SK-N-SH treated with all-trans-retinoic acid at 6 μM for 48 hours (cell line): ENCODE results near the gene PDLIM7.

Experiments
- ATAC-seq: fragments of 200-7000 bp; cut with Tn5 transposase; 3 replicates; pipeline ENCODE4 v1.9.1; 2020; ENCODE audit warnings: mild to moderate bottlenecking, moderate library complexity
- BACH2 ChIP-seq: fragments of 250-450 bp; sonication (Bioruptor Pico); IDR thresholded peaks from 2 replicates; pipeline ENCODE4 v1.9.0; 2021; ENCODE audit warnings: mild to moderate bottlenecking, borderline replicate concordance
- CSDC2 ChIP-seq: fragments of 250-450 bp; sonication (Bioruptor Pico); IDR thresholded peaks from 2 replicates; pipeline ENCODE4 v1.5.0; 2020; ENCODE audit warnings: mild to moderate bottlenecking, moderate library complexity
- CSRNP3 ChIP-seq: fragments of 250-450 bp; sonication (Bioruptor Pico); IDR thresholded peaks from 2 replicates; pipeline ENCODE4 v1.5.1; 2021; ENCODE audit warnings: mild to moderate bottlenecking, moderate library complexity
- ESRRG ChIP-seq: fragments of 250-450 bp; sonication (Bioruptor Pico); IDR thresholded peaks from 2 replicates; pipeline ENCODE4 v1.6.1; 2021; ENCODE audit warnings: mild to moderate bottlenecking
- GLIS3 ChIP-seq: fragments of 250-450 bp; sonication (Bioruptor Pico); IDR thresholded peaks from 2 replicates; pipeline ENCODE4 v1.5.0; 2020; ENCODE audit warnings: mild to moderate bottlenecking, moderate library complexity
- ISL1 ChIP-seq: fragments of 250-450 bp; sonication (Bioruptor Pico); IDR thresholded peaks from 2 replicates; pipeline ENCODE4 v2.1.2; 2022; ENCODE audit warnings: mild to moderate bottlenecking, moderate library complexity
- PPARA ChIP-seq: fragments of 250-450 bp; sonication (Bioruptor Pico); IDR thresholded peaks from 2 replicates; pipeline ENCODE4 v1.5.0; 2020; ENCODE audit warnings: mild to moderate bottlenecking, borderline replicate concordance
- RARB ChIP-seq: fragments of 250-450 bp; sonication (Bioruptor Pico); IDR thresholded peaks from 2 replicates; pipeline ENCODE4 v1.8.0; 2021; ENCODE audit warnings: mild to moderate bottlenecking, moderate library complexity
- SNAI2 ChIP-seq: fragments of 250-450 bp; sonication (Bioruptor Pico); IDR thresholded peaks from 2 replicates; pipeline ENCODE4 v1.5.0; 2020; ENCODE audit warnings: mild to moderate bottlenecking, moderate library complexity
- TCF4 ChIP-seq: fragments of 250-450 bp; sonication (Bioruptor Pico); IDR thresholded peaks from 2 replicates; pipeline ENCODE4 v1.8.0; 2021; ENCODE audit warnings: mild to moderate bottlenecking, moderate library complexity, borderline replicate concordance
- TOX ChIP-seq: fragments of 250-450 bp; sonication (Bioruptor Pico); IDR thresholded peaks from 2 replicates; pipeline ENCODE4 v1.8.0; 2021; ENCODE audit warnings: mild to moderate bottlenecking, moderate library complexity, borderline replicate concordance
- TSHZ2 ChIP-seq: fragments of 250-450 bp; sonication (Bioruptor Pico); IDR thresholded peaks from 2 replicates; pipeline ENCODE4 v1.5.0; 2020; ENCODE audit warnings: mild to moderate bottlenecking, moderate library complexity
- ZC3H10 ChIP-seq: fragments of 250-450 bp; sonication (Bioruptor Pico); IDR thresholded peaks from 2 replicates; pipeline ENCODE4 v1.5.1; 2021; ENCODE audit warnings: mild to moderate bottlenecking, moderate library complexity
- ZFP3 ChIP-seq: fragments of 250-450 bp; sonication (Bioruptor Pico); IDR thresholded peaks from 2 replicates; pipeline ENCODE4 v1.5.0; 2020; ENCODE audit warnings: mild to moderate bottlenecking, moderate library complexity
- ZFP30 ChIP-seq: fragments of 450-650 bp; formaldehyde crosslinking; IDR thresholded peaks from 2 replicates; pipeline ENCODE4 v1.5.0; 2022; ENCODE audit warnings: mild to moderate bottlenecking, moderate library complexity
- ZNF565 ChIP-seq: fragments of 450-650 bp; formaldehyde crosslinking; conservative IDR thresholded peaks from 2 replicates; pipeline ENCODE4 v1.5.0; 2020; ENCODE audit warnings: low read depth, mild to moderate bottlenecking, moderate library complexity
- ZNF70 ChIP-seq: fragments of 450-650 bp; formaldehyde crosslinking; IDR thresholded peaks from 2 replicates; pipeline ENCODE4 v1.5.0; 2020; ENCODE audit warnings: mild to moderate bottlenecking, moderate library complexity
- ZNF8 ChIP-seq: fragments of 450-650 bp; formaldehyde crosslinking; IDR thresholded peaks from 2 replicates; pipeline ENCODE4 v1.5.0; 2020; ENCODE audit warnings: mild to moderate bottlenecking, moderate library complexity
- TF ChIP-seq, protein P1 (sequence below): fragments of 250-450 bp; sonication (Bioruptor Pico); IDR thresholded peaks from 2 replicates; pipeline ENCODE4 v1.8.0; 2020; ENCODE audit warnings: mild to moderate bottlenecking, moderate library complexity, borderline replicate concordance
- TF ChIP-seq, protein P2 (sequence below): fragments of 250-450 bp; sonication (Bioruptor Pico); IDR thresholded peaks from 2 replicates; pipeline ENCODE4 v1.8.0; 2021; ENCODE audit warnings: low read depth, mild to moderate bottlenecking, moderate library complexity, borderline replicate concordance
- TF ChIP-seq, protein P3 (sequence below): fragments of 250-450 bp; sonication (Bioruptor Pico); IDR thresholded peaks from 2 replicates; pipeline ENCODE4 v1.5.1; 2020; ENCODE audit warnings: low read depth, mild to moderate bottlenecking, moderate library complexity

The PDLIM7 gene

GRCh38 chr5:177526191-177526590, 28.8 kb upstream of the PDLIM7 start (continued):
- no peak for TF ChIP-seq CSRNP3 (CRISPR knock-in tag)
- no peak for TF ChIP-seq RARB (CRISPR knock-in tag)
- TF ChIP-seq TSHZ2 (CRISPR knock-in tag): no peak

DNA sequence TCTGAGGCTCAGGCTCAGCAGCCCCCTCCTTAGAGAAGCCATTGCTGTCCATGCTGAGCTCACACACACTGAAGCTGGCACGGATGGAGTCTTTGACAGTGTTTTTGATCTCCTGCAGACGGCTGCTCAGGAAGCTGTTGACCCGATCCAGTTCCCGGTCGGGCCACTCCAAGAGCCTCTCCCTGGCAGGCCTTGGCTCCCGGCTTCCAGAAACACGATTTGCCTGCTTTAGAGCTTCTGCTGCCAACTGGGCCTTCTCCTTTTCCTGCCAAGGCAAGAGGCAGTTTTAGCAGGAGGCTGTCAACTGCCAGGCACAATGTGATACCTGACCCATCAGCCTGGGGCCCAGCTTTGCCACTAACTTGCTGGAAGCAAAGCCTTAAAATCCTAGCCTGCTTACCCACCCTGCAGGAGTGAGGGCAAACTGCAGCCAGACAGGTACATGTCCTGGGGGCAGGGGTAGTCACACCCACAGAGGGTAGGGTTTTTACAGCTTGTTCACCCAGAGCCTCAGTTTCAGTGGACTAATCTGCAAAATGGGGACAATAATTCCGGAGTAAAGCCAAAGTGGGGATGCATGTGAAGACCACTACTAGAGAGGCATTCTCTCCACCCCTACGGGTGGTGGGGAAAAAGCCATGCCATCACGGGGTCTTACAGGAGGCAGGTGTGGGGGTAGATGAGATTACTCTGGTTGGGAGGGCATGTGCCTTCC, 27.7 kb upstream of the PDLIM7 start:
- ATAC-seq: no peak
- TF ChIP-seq CSDC2 (CRISPR knock-in tag) (no peak), TCF4 (CRISPR knock-in tag) (no peak), BACH2 (CRISPR knock-in tag) (no peak), ZFP3 (no peak), ZNF8 (CRISPR knock-in tag) (no peak), ZFP30 (CRISPR knock-in tag) (no peak)
- TF ChIP-seq, protein P1, sequence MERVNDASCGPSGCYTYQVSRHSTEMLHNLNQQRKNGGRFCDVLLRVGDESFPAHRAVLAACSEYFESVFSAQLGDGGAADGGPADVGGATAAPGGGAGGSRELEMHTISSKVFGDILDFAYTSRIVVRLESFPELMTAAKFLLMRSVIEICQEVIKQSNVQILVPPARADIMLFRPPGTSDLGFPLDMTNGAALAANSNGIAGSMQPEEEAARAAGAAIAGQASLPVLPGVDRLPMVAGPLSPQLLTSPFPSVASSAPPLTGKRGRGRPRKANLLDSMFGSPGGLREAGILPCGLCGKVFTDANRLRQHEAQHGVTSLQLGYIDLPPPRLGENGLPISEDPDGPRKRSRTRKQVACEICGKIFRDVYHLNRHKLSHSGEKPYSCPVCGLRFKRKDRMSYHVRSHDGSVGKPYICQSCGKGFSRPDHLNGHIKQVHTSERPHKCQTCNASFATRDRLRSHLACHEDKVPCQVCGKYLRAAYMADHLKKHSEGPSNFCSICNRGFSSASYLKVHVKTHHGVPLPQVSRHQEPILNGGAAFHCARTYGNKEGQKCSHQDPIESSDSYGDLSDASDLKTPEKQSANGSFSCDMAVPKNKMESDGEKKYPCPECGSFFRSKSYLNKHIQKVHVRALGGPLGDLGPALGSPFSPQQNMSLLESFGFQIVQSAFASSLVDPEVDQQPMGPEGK: no peak
- TF ChIP-seq, protein P2, sequence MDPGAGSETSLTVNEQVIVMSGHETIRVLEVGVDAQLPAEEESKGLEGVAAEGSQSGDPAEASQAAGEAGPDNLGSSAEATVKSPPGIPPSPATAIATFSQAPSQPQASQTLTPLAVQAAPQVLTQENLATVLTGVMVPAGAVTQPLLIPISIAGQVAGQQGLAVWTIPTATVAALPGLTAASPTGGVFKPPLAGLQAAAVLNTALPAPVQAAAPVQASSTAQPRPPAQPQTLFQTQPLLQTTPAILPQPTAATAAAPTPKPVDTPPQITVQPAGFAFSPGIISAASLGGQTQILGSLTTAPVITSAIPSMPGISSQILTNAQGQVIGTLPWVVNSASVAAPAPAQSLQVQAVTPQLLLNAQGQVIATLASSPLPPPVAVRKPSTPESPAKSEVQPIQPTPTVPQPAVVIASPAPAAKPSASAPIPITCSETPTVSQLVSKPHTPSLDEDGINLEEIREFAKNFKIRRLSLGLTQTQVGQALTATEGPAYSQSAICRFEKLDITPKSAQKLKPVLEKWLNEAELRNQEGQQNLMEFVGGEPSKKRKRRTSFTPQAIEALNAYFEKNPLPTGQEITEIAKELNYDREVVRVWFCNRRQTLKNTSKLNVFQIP (CRISPR knock-in tag): no peak

GRCh38 chr5:177524539-177524900, 27.1 kb upstream of the PDLIM7 start:
- ATAC-seq: no peak
- TF ChIP-seq ZNF8 (CRISPR knock-in tag) (no peak), ZNF70 (no peak), ZFP3 (no peak), ZFP30 (CRISPR knock-in tag) (no peak), SNAI2 (CRISPR knock-in tag) (no peak), TOX (no peak), ESRRG (CRISPR knock-in tag) (no peak), RARB (CRISPR knock-in tag) (no peak), GLIS3 (CRISPR knock-in tag) (no peak), ZC3H10 (CRISPR knock-in tag) (no peak), ZNF565 (CRISPR knock-in tag) (no peak), TCF4 (CRISPR knock-in tag) (no peak), PPARA (CRISPR knock-in tag) (no peak), ISL1 (CRISPR knock-in tag) (no peak), TSHZ2 (CRISPR knock-in tag) (no peak)
- TF ChIP-seq, protein P2 (CRISPR knock-in tag): no peak
- TF ChIP-seq, protein P3, sequence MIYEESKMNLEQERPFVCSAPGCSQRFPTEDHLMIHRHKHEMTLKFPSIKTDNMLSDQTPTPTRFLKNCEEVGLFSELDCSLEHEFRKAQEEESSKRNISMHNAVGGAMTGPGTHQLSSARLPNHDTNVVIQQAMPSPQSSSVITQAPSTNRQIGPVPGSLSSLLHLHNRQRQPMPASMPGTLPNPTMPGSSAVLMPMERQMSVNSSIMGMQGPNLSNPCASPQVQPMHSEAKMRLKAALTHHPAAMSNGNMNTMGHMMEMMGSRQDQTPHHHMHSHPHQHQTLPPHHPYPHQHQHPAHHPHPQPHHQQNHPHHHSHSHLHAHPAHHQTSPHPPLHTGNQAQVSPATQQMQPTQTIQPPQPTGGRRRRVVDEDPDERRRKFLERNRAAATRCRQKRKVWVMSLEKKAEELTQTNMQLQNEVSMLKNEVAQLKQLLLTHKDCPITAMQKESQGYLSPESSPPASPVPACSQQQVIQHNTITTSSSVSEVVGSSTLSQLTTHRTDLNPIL (CRISPR knock-in tag): no peak
